GM10248 (cell line): ENCODE measurements around the gene SGIP1.

ENCODE experiments used
- CTCF ChIA-PET: fragments of 300-600 bp; sonication (Branson Sonifier 250); formaldehyde crosslinking; extraction: SDS; loops from one replicate; lab custom pipeline; 2021; ENCODE audit warnings: antibody characterized with exemption; lab: Yijun Ruan, JAX
- POLR2A ChIA-PET: fragments of 350-650 bp; sonication (Branson Sonifier 250); formaldehyde crosslinking; extraction: SDS; loops from one replicate; lab custom pipeline; 2020; ENCODE audit warnings: antibody characterized with exemption; lab: Yijun Ruan, JAX
- DNase-seq: peaks from one replicate; pipeline ENCODE4 v3.0.0; 2012; ENCODE audit errors: extremely low spot score
- TF ChIP-seq, protein P1 (sequence below): IDR thresholded peaks from 2 replicates; pipeline ENCODE4 v1.5.1; 2012; ENCODE audit warnings: mild to moderate bottlenecking, low read depth; ENCODE audit errors: extremely low read depth, missing control alignments, control extremely low read depth

Gene SGIP1

DNA sequence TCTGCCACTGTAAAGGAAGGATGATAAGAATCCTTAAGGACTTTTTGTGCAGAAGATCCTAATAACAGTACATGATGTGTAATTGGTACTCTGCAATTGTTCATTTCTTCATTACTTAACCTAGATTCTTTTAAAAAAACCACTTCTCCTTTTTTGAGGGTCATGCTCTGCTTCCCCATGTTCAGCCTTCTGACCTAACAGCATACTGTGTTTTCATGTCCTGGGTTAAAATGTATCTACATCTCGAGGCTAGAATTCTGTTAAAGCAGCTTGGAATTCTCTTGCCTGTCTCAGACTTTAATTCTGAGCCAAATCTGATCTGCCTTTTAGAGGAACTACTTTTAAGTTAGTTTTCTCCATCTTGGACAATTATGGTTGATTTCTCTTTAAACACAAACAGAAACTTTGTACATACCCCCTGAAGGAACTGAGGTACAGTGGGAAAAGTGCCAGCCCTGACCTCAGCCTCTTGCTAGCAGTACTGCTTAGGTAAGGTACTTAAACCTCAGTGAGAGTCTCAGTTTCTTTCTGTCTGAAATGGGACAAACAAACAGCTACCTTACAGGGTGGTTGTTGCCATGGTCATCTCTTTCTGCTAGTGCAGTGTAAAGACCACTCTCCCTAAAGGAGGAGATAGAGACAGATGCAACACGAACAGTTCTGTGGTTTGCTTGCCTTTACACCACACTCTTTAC, 115.1 kb downstream of the SGIP1 start:
- TF ChIP-seq, protein P1, sequence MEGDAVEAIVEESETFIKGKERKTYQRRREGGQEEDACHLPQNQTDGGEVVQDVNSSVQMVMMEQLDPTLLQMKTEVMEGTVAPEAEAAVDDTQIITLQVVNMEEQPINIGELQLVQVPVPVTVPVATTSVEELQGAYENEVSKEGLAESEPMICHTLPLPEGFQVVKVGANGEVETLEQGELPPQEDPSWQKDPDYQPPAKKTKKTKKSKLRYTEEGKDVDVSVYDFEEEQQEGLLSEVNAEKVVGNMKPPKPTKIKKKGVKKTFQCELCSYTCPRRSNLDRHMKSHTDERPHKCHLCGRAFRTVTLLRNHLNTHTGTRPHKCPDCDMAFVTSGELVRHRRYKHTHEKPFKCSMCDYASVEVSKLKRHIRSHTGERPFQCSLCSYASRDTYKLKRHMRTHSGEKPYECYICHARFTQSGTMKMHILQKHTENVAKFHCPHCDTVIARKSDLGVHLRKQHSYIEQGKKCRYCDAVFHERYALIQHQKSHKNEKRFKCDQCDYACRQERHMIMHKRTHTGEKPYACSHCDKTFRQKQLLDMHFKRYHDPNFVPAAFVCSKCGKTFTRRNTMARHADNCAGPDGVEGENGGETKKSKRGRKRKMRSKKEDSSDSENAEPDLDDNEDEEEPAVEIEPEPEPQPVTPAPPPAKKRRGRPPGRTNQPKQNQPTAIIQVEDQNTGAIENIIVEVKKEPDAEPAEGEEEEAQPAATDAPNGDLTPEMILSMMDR: no peak
- ChIA-PET POLR2A (no interaction called here), CTCF (no interaction called here)
- DNase-seq: peak; percentile 12

- TF ChIP-seq, protein P1: no peak
- DNase-seq: no peak
- ChIA-PET CTCF (interaction anchor here (1.3 kb wide), 1 partner anchor 74 kb away, joined by 3 read pairs; no protein-coding TSS in a partner anchor), POLR2A (no interaction called here)
Measured at GRCh38 chr1:66652556-66652955, 118.6 kb downstream of the SGIP1 start.

- TF ChIP-seq, protein P1: no peak
- no peak for DNase-seq
- ChIA-PET CTCF (no interaction called here), POLR2A (no interaction called here)
Measured at GRCh38 chr1:66654643-66655042, 120.7 kb downstream of the SGIP1 start.

GRCh38 chr1:66671455-66671854, 137.5 kb downstream of the SGIP1 start:
- TF ChIP-seq, protein P1: no peak
- ChIA-PET CTCF (interaction anchor here (1.0 kb wide), 1 partner anchor 13 kb away, joined by 3 read pairs; no protein-coding TSS in a partner anchor), POLR2A (no interaction called here)
- no peak for DNase-seq

GRCh38 chr1:66676613-66677298, 142.8 kb downstream of the SGIP1 start:
- TF ChIP-seq, protein P1: no peak
- ChIA-PET POLR2A (no interaction called here), CTCF (no interaction called here)
- DNase-seq: no peak

GRCh38 chr1:66678146-66678545, 144.2 kb downstream of the SGIP1 start:
- POLR2A ChIA-PET: no interaction called here
- TF ChIP-seq, protein P1: no peak
- CTCF ChIA-PET: interaction anchor here (1.1 to 1.2 kb wide), 2 partner anchors 15 to 31 kb away, joined by 3 to 4 read pairs; no protein-coding TSS in a partner anchor
- DNase-seq: no peak
